ENCODE measurements around the gene PRELID1.

PRELID1 gene

DNA sequence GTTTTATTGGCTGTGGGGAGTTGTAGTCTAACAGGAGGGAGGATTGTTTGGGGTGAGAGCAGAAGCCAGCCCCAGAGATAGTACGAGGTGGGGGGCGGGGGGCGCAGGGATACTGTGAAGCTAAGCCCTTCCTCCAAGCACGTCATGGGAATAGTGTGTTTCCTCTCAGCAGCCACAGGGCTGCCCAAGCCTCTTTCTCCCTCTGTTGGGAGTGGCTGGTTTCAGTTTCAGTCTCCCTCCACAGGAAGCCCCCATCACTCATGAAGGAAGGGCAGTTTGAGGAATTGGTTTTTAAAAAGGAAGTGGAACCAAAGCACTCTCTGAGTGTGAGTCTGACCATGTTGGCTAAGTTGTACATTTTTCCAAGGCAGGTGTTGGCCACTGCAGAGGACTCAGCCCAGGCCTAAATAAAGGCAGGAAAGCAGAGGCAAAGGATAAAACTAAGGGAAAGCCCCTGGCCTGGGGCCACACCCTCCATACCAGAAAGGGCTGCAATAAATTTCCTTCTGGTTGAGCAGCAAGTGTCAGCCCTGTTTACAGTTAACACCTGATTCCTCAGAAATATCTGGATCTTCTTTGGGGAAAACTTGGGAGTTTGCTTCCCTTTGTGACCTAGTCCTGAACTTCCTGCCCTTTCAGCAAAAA, 3.2 kb upstream of the PRELID1 start:
- Histone ChIP-seq H3K4me2 (ENCODE audit: low read depth, low read length, poor library complexity, severe bottlenecking) (peak overlapping the region; percentile 0), H2AFZ (ENCODE audit: low read depth, low read length, severe bottlenecking) (no peak overlapping the region), H3K9me2 (replicated peaks; ENCODE audit: insufficient read depth, low read length) (no peaks in the 10 kb centered on the region), H3K36me3 (ENCODE audit: low read length) (no peaks in the 10 kb centered on the region), H3K9me3 (ENCODE audit: insufficient read depth, low read length) (no peaks in the 10 kb centered on the region), H3K27ac (ENCODE audit: low read depth, low read length) (peak overlapping the region; percentile 75), H4K20me1 (ENCODE audit: low read depth, low read length) (no peaks in the 10 kb centered on the region), H3K79me2 (ENCODE audit: insufficient read depth, low read length) (peaks cover 15% of the 10 kb centered on the region), H3K4me3 (ENCODE audit: insufficient read depth, low read length, poor library complexity, severe bottlenecking) (no peak overlapping the region), H3F3A (ENCODE audit: insufficient read depth) (peaks cover 61% of the 10 kb centered on the region), H3K9ac (ENCODE audit: low read length) (no peak overlapping the region), H3K27me3 (ENCODE audit: low read length) (no peaks in the 10 kb centered on the region)
- TF ChIP-seq, protein P1, sequence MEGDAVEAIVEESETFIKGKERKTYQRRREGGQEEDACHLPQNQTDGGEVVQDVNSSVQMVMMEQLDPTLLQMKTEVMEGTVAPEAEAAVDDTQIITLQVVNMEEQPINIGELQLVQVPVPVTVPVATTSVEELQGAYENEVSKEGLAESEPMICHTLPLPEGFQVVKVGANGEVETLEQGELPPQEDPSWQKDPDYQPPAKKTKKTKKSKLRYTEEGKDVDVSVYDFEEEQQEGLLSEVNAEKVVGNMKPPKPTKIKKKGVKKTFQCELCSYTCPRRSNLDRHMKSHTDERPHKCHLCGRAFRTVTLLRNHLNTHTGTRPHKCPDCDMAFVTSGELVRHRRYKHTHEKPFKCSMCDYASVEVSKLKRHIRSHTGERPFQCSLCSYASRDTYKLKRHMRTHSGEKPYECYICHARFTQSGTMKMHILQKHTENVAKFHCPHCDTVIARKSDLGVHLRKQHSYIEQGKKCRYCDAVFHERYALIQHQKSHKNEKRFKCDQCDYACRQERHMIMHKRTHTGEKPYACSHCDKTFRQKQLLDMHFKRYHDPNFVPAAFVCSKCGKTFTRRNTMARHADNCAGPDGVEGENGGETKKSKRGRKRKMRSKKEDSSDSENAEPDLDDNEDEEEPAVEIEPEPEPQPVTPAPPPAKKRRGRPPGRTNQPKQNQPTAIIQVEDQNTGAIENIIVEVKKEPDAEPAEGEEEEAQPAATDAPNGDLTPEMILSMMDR (IDR thresholded peaks at IDR 0.05; ENCODE audit: insufficient read depth, low read length, poor library complexity, severe bottlenecking): no peak
- TF ChIP-seq EZH2phosphoT487 (conservative IDR thresholded peaks at IDR 0.05; ENCODE audit: low read length): no peak

DNA sequence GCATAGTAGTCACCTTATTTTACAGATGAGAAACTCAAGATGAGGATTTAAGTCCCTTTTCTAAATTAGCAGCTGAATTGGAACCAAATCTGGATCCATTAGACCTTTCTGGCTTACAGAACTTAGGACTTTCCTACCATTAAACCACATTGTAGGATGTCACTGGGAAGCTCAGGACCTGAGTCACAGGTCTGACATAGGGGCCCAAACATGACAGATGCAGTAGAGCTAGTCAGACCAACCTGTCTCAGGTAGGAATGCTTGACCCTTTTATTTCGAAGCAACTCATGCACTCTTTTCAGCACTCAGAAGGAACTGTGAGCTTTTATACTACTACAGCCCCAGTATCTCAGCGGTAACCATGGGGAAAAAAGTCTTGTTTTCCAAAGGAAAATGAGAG, 2.6 kb upstream of the PRELID1 start:
- no peaks in the 10 kb centered on the region for H3K9me3 ChIP-seq (ENCODE audit: insufficient read depth, low read length)
- no peaks in the 10 kb centered on the region for H3K36me3 ChIP-seq (ENCODE audit: low read length)
- H2AFZ ChIP-seq (ENCODE audit: low read depth, low read length, severe bottlenecking): no peak overlapping the region
- TF ChIP-seq, protein P1 (IDR thresholded peaks at IDR 0.05; ENCODE audit: insufficient read depth, low read length, poor library complexity, severe bottlenecking): no peak
- no peak for TF ChIP-seq EZH2phosphoT487 (conservative IDR thresholded peaks at IDR 0.05; ENCODE audit: low read length)
- H3K27ac ChIP-seq (ENCODE audit: low read depth, low read length): peak overlapping the region; percentile 75
- H4K20me1 ChIP-seq (ENCODE audit: low read depth, low read length): no peaks in the 10 kb centered on the region
- no peak overlapping the region for H3K9ac ChIP-seq (ENCODE audit: low read length)
- no peaks in the 10 kb centered on the region for H3K9me2 ChIP-seq (replicated peaks; ENCODE audit: insufficient read depth, low read length)
- peak overlapping the region; percentile 0 for H3K4me2 ChIP-seq (ENCODE audit: low read depth, low read length, poor library complexity, severe bottlenecking)
- H3K4me3 ChIP-seq (ENCODE audit: insufficient read depth, low read length, poor library complexity, severe bottlenecking): no peak overlapping the region
- no peaks in the 10 kb centered on the region for H3K27me3 ChIP-seq (ENCODE audit: low read length)
- peaks cover 67% of the 10 kb centered on the region for H3F3A ChIP-seq (ENCODE audit: insufficient read depth)
- peaks cover 21% of the 10 kb centered on the region for H3K79me2 ChIP-seq (ENCODE audit: insufficient read depth, low read length)

GRCh38 chr5:177301503-177302165, 2.0 kb upstream of the PRELID1 start:
- H3K9me2 ChIP-seq (replicated peaks; ENCODE audit: insufficient read depth, low read length): no peaks in the 10 kb centered on the region
- no peak for TF ChIP-seq EZH2phosphoT487 (conservative IDR thresholded peaks at IDR 0.05; ENCODE audit: low read length)
- TF ChIP-seq, protein P1 (IDR thresholded peaks at IDR 0.05; ENCODE audit: insufficient read depth, low read length, poor library complexity, severe bottlenecking): no peak
- no peaks in the 10 kb centered on the region for H4K20me1 ChIP-seq (ENCODE audit: low read depth, low read length)
- peak overlapping the region; percentile 87 for H3K9ac ChIP-seq (ENCODE audit: low read length)
- no peak overlapping the region for H2AFZ ChIP-seq (ENCODE audit: low read depth, low read length, severe bottlenecking)
- H3K4me2 ChIP-seq (ENCODE audit: low read depth, low read length, poor library complexity, severe bottlenecking): peak overlapping the region; percentile 74
- H3K36me3 ChIP-seq (ENCODE audit: low read length): no peaks in the 10 kb centered on the region
- H3K9me3 ChIP-seq (ENCODE audit: insufficient read depth, low read length): no peaks in the 10 kb centered on the region
- H3K27ac ChIP-seq (ENCODE audit: low read depth, low read length): peak overlapping the region; percentile 75
- H3K4me3 ChIP-seq (ENCODE audit: insufficient read depth, low read length, poor library complexity, severe bottlenecking): no peak overlapping the region
- peaks cover 23% of the 10 kb centered on the region for H3K79me2 ChIP-seq (ENCODE audit: insufficient read depth, low read length)
- peaks cover 68% of the 10 kb centered on the region for H3F3A ChIP-seq (ENCODE audit: insufficient read depth)
- no peaks in the 10 kb centered on the region for H3K27me3 ChIP-seq (ENCODE audit: low read length)
